GM19240 (cell line): ENCODE data around the gene PIP5K1B.
"Not testable (repeated sequence)": the region's sequence is repeated elsewhere in the genome, so short reads cannot be mapped to it uniquely, and the experiment has no call there.

ENCODE experiments used
- DNase-seq: peaks from one replicate; pipeline ENCODE4 v3.0.0; 2011; ENCODE audit warnings: low spot score; ENCODE audit not compliant: insufficient read length

PIP5K1B gene, protein sequence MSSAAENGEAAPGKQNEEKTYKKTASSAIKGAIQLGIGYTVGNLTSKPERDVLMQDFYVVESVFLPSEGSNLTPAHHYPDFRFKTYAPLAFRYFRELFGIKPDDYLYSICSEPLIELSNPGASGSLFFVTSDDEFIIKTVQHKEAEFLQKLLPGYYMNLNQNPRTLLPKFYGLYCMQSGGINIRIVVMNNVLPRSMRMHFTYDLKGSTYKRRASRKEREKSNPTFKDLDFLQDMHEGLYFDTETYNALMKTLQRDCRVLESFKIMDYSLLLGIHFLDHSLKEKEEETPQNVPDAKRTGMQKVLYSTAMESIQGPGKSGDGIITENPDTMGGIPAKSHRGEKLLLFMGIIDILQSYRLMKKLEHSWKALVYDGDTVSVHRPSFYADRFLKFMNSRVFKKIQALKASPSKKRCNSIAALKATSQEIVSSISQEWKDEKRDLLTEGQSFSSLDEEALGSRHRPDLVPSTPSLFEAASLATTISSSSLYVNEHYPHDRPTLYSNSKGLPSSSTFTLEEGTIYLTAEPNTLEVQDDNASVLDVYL

DNA sequence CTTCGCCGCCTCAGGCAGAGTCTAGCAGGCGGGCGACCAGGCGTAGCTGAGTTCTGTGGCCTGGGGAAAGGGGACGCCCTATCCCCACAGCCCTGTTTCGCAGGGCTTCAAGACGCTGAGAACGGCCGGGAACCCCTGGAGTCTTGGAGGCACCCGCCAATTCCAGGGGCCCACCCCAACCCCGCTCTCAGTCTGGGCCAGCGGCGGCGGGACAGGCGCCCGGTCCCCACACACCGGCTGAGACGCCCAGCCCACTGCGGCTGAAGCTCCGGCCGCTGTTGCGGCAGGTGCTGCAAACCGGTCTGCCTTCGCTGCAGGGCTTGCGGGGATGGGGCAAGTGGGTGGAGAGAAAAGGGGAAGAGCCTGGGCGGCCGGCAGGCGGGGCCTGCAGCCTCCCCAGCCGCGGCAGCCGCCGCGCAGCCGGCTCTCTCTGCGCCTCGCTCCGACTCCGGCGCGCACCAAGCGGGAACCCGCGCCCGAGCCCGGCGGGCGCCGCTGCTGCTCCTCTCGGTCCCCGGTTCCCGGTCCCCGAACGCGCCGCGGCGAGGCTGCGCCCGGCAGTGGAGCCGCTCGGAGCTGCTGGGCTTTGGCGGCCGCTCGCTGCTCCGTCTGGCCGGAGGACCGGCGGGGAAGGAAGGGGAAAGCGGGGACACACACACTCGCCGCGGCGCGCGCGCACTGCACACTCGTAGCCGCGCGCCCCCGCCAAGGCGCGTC, at the start of gene PIP5K1B:
Gene PIP5K1B (plus strand): TSS at position 427 of the 717 bp plus-strand sequence. CDS start 117,375 bp downstream, outside the sequence.
- peak; percentile 63 for DNase-seq

DNA sequence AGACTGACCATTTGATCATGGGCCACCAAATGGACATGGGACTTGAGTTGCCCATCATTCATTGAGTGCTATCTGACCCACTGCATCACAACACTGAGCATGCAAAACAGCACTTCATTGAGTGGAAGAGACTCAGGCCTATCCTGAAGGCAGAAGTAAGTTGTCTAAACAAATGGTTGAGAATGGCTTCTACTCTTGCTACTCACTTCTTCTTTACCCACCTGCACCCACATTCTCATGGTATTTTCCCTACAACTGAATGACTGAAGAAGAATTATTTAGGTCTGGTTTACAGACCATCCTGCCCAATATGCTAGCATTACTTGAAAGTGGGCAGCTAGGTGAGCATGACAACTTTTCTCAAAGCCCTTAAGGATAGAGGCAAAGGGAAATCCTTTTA, 41.0 kb upstream of the PIP5K1B start:
- DNase-seq: no peak

DNA sequence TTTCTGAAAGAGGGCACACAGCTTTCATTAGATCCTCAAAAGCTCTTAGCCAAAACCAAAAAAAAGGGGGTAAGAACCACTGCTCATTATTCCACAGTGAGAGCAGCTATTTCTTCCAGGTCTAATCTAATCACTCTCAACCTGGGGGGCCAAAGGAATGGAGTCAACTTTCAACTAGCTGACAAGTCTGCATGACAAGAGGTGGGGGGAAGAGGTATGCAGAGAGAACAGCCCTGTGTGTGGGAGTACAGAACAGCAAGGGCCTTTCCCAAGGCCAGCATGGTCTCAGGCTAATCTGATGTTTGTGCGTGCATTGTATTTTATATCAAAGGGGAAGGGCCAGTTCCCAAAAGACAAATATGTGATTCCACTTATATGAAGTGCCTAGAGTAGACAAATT, 36.9 kb upstream of the PIP5K1B start:
- no peak for DNase-seq

DNA sequence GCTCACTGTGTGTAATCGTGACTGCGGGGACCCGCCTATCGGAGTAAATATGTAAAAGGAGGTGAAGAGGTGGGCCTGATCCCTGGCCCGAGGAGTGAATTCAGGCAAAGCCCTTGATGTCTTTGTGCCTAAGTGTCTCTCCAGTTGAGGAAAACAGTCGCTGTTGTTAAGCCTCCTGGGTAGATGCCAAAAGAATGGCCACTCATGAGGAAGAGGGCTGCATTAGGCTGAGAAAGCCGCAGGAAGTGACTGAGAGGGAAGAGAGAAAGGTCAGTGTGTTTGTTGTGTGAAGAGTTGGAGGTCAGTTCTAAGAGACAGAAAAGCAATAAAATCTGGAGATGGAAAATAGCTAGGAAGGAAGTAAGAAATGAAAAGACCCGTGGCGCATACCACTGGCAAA, 35.8 kb upstream of the PIP5K1B start:
- no peak for DNase-seq

DNA sequence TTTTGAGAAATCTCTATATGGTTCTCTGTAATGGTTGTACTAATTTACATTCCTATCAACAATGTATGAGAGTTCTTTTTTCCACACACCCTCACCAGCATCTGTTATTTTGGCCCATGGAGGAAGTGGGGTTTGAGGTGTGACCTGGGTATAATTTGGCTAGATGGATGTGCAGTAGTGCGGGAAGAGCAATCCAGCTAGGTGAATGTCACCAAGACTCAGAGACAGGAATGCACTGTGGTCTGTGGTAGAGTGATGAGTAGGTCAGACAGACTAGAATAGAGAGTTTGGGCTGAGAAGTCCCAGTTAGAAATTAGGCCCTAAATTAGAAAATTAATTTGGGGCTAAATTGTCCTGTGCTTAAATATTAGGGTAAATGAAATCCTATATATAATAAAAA, 32.8 kb upstream of the PIP5K1B start:
- DNase-seq: no peak

DNA sequence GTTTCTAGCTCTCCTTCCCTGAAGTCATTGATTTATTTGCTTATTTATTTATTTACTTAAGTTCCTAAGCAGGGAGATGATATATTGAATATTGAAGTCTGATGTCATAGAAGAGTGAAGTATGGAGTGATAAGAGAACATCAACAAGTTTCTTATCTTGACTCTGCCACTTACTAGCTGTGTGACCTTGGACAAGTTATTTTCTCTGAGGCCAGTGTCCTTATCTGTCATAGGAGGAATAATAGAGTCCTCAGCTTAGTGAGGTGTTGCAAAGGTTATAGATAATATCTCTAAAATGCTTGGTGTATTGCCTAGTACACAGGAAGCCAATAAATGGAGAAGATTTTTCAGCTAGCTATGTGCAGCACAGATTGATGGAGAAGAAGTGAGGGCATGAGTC, 32.4 kb upstream of the PIP5K1B start:
- no peak for DNase-seq

DNA sequence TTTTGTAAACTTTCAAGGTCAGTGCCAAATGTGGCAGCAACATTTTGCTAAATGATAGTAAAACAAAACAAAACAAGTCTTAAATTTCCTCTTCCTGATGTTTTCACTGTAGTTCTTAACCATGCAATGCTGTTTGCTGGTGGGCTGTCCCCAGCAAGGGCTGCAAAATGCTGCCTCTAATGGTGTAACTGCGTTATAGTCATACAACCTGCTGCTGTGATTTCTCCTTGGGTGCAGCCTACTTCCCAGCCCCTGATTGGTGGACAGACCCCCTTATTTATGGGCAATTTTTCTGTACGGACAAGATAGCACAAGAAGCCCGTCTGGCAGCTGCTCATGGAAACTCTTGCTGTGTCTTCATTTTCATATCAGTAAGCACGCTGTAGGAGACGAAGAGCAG, 26.6 kb upstream of the PIP5K1B start:
- no peak for DNase-seq

DNA sequence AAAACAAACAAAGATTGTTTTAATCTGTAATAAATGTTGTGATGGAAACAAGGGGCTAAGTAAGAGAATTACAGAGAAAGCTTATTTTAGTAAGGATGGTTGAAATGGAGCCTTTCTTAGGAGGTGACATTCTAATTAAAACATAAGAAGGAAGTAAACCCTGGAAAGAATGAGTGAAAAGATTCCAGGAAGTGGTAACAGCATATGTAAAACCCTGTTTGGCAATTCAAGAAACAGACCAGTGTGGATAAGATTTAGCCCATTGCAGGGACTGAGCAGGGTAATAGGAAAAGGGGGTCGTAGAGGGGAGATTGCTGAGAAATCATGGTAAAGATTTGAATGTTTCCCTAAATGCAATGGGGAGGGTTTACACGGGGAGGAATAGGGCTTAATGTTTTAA, 21.6 kb upstream of the PIP5K1B start:
- no peak for DNase-seq

DNA sequence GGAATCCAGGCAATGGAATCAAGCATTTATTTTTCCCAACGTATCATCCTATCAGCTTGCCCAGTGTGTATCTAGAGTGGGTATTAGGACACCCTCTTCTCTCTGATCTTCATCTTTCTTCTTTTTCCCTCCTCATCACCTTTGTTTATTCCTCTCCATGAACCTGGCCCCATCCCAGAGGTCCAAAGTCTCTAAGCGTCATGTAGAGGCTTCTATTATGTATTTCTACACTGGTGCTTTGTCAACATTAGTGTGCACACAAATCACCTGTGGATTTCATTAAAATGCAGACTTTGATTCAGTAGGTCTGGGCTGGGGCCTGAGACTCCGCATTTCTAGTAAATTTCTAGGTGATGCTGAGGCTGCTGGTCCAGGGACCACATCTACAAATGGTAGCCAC, 19.8 kb upstream of the PIP5K1B start:
- DNase-seq: no peak

DNA sequence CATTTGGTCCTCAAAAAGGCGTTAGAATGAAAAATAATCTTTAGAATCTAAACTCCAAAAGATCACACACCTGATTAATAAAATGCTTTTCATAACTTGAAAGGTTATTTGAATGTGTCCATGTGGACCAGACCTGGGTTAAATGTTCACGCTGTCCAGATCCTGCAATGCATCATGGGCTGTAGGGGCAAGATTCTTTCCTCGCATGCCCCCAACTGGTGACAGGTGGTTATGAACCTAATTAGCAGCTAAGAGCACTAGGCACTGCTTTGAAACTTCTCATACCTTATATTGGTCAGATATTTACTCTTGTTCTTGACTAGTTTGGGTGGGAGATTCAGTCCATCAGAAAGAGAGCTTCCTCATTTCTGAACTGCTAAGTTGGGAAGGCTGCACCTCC, 19.3 kb upstream of the PIP5K1B start:
- no peak for DNase-seq

DNA sequence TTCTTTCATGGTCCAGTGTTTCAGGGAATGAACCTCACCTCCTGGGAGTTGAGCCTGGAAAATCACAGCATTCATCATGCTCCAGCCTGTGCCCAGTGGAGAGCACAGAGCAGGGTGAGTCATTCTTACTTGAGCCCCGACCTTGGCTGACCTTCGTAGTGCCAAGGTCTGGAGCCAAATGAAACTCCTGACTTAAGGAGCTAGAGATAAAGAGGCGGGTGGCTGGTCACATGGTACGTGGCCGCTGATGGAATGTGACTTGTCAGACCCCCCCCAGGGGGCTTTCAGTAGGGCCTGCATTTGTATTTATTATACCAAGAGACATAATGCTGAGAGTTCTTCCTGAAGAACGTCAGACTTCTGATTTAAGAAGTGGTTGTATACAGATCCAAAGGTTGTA, 15.0 kb upstream of the PIP5K1B start:
- no peak for DNase-seq

DNA sequence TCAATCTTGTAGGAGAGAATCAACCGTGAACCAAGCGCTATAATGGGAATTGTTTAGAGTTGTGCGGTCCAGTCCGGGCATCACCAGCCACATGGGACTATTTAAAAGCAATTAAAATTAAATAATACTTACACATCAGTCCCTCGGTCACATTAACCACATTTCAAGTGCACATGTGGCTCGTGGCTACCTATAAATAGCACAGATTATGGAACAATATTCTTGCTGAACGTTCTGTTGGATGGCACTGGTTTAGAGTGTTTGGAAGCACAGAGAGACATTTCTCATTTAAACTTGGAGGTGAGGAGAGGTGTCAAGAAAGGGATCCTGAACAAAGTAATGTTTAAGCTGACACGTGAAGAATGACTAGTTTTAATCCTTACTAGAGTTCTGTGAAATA, 12.5 kb upstream of the PIP5K1B start:
- DNase-seq: no peak

DNA sequence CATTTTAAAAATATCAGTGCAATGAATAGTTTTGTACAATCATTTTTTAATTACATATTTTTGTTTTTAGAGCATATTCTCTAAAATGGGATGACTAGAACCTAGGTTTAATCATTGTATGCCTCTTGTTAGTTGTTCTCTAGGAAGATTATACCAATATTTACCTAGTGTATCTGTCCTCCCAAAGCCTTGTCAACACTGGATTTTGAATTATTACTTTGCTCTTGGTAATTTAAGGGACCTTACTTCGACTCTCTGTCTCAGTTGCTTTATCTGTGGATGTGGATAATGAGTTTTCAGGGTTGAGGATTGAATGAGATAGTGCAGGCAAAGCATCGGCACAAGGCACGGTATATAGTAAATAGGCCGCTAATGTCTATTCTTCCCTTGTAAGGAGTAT, 10.9 kb upstream of the PIP5K1B start:
- no peak for DNase-seq

DNA sequence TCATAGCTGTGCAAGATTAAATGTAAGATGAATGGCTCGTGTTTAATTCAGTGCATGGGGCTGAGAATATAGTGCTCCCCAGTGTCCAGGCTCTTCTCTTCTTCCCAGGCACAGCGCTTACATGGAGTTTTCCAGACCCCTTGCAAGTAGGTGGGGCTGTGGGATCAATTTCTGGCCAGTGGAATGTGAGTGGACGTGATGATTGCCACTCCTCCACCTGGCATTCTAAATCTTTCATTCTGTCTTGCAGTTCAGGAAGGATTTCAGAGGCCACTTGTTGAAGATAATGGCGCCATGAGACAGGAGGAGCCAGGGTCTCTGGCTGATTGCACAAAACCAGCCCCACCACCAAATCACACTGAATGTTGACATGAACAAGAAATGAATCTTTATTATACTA, 7.2 kb upstream of the PIP5K1B start:
- no peak for DNase-seq

DNA sequence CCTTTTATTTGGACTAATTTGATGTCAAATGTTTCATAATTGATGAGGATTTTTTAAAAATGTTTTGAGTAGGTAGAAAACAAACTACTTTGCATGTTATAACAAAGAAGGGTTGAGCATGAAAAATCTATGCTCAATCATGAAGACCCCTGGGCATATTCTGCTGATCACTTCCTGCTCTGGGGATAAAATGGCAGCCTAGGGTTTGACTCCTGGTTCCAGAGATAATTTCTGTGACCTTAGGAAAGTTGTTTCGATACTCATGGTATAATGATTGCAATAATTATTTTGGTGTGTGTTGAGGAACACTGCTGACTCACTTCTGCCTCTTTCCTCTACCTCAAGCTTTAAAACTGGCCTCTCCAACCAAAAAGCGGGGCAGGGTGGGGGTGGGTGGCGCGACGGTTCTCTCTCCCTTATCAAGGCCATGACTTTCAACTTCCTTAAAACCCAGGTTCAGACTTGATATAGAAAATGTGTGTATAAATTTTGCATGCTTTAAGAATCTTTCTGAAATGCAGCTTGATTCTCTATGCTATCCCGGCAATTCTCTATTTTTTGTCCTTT, 6.0 kb upstream of the PIP5K1B start:
- no peak for DNase-seq

DNA sequence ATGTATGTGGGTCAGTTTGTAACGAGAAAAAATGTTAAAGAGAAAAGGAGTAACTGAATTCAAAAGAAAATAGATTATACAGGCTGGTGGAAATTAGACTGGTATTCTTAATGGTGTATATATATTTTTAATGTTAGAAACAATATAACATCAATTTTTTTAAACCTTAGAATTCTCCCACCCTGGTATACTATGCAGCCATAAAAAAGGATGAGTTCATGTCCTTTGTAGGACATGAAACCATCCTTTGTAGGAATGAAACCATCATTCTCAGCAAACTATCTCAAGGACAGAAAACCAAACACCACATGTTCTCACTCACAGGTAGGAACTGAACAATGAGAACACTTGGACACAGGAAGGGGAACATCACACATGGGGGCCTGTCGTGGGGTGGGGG, 5.4 kb upstream of the PIP5K1B start:
- DNase-seq: not testable (repeated sequence)

DNA sequence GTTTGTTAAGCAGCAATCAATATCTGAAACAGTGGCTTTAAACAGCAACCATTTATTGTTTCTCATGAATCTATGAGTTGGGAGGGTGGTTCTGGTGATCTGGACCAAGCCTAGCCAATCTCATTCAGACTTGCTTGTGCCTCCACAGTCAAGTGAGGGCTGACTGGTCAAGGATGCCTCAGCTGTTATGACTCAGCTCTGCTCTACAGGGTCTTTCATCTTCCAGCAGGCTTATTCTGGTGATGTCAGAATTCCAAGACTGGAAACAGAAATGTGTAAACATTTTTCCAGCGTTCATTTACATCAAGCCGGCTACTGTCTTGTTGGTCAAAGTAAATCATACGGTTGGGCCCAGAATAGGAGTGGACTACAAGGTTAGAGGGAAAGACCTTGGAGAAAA, 2.5 kb upstream of the PIP5K1B start:
- no peak for DNase-seq

DNA sequence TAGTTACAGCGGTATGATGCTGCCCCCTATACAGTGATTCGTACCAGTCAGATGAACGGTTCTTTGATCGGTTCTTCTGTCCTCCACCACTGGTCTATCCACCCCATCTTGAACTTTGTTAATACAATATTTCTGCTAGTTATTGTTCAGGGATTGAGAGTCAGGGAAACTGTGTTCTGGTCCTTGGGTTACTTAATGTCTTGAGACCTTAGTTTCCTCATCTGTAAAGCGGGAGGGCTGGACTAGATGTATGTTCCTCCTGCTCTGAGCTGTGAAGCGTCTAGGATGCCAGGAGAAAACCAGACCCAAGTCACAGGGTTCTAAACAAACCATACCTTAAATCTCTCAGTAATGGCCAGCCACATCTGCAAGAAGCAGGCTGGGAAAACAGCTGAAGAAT, 1.4 kb upstream of the PIP5K1B start:
- DNase-seq: no peak

DNA sequence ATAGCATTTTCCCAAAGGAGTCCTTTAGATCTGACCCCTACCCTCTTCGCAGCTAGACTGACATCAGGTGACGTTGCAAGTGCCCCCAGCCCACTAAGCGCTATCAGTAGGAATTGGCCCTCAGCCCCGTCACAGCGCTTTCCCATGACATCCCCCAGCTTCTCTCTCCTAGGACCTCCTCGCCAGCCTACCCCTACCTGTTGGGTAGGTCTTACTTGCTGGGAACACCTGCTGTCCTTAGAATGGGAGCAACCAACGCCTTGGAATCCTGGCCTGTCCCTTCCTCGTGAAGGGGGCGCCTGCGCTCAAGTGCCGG, 584 bp upstream of the PIP5K1B start:
- no peak for DNase-seq

DNA sequence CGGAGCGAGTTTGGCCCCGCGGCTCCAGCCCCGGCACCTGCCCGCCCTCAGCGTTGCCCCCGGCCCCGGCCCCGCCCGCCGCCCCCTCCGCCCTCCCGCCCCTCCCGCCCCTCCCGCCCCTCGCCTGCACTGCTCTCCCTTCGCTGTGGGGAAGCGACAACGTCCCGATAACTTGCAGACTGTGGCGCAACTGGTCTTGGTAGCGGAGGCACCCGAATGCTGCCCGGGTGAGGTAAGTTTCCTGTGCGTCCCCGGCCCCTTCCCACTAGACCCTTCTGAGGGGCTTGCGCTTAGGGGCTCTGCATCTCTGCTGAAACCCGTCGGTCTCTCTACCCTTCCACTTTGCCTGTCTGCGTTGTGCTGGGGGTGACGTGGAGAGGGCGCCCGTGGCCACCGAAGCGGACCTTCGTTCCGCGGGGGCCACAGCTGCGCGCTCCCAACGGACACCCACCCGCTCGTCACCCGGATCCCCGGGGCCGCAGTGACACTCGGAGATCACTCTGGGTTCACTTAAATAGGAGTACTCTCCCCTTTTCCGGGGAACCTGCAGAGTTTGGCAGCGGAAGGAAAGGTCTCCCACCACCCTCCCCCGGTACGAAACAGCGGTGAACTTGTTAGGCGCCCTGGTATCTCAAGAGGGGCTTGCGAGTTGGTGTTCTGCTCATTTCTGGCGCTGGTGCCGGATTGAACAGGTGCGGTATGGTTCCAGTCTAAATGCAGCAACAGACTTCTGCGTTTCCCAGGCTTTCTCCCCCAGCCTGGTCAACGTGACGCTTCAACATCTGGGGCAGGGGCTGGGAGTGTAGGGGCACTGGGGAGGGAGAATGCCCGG, 707 bp downstream of the PIP5K1B start:
- no peak for DNase-seq

DNA sequence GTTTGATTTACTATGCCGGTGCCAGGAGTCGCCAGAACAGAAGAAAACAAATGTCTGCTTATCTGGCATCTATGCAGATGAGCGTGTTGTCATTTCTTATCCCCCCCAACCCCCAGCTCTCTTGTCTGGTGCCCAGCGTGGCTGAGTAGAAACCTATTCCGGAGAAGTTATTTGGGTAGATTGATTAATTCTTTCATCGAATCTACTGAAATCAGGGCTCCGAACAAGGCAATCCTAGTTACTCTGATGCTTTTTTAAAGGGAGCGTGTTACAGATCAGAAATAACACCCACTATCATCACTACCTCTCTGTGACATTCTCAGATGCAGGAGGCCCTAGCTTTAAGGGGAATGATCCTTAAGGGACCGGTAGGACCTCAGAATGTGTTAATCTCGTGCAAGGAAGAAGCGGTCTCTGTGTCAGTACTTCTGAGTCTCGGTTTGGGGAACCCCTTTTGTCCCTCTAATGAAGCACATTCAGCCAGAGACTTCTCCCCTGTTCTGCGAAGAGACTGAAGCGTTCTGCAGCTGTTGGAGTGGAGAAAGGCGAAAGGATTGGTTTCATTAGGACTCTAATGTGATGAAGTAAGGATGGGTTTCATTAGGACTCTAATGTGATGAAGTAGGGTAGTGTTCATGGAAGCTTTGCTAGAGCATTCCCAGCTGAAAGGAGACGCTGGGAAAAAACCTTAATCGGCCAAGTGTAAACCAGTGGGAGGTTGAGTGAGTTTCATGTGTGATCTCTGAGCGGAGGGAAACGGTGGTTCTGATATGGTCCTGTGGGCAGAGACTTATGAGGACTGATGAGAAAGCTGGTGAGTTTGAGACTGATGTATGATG, 1.5 kb downstream of the PIP5K1B start:
- no peak for DNase-seq
